ENCODE measurements around the gene DUS1L. TPM values are rescaled to one million over a fixed set of nuclear protein-coding genes. Genes with fewer than 3 reads are reported as not detected.

The DUS1L gene
- total RNA-seq, 2 donors from 2014 or later = 77.3 to 88.9 TPM

DNA sequence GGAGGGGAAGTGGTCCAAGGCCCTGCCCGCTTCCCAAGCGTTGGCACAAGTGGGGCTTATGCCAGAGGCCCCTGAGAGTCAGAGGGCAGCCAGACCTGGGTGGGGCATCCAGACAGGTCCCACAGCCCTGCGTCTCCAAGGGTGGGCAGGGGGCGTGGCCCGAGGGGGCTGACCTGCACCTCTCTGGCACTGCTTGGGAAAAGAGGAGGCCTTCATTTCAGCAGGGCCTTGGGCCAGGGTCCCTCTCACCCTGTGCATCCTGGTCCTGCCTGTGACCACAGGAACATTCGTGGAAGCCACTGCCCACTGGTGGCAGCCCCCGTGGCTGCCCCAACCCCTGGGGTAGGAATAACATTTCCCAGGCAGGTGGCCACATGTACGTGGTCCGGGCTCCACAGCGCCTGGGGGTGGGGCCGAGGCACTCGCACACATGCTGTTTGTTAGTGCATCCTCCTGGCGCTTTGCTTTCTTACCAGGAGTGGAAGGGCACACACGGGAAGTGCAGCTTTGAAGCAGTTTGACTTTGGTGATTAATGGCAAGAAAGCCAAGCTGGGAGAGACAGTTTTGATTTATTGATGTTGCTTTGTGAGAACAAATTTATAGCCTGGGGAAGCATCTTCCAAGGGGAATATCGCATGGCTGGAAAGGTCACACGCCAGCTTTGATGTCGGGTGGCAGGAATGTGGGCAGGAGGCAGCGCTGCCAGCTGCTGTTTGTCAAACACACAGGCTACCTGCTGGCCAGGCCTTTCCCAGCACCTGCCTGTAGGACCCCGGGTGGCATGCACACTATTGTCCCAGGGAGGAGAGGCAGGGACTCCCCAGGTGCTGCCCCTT is 47.2 kb downstream of the DUS1L start:
- TF ChIP-seq, protein P1, sequence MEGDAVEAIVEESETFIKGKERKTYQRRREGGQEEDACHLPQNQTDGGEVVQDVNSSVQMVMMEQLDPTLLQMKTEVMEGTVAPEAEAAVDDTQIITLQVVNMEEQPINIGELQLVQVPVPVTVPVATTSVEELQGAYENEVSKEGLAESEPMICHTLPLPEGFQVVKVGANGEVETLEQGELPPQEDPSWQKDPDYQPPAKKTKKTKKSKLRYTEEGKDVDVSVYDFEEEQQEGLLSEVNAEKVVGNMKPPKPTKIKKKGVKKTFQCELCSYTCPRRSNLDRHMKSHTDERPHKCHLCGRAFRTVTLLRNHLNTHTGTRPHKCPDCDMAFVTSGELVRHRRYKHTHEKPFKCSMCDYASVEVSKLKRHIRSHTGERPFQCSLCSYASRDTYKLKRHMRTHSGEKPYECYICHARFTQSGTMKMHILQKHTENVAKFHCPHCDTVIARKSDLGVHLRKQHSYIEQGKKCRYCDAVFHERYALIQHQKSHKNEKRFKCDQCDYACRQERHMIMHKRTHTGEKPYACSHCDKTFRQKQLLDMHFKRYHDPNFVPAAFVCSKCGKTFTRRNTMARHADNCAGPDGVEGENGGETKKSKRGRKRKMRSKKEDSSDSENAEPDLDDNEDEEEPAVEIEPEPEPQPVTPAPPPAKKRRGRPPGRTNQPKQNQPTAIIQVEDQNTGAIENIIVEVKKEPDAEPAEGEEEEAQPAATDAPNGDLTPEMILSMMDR (IDR thresholded peaks at IDR 0.05) = no peak
- Histone ChIP-seq H3K9me3 (no peaks in the 10 kb centered on the region), H3K4me3 (no peak overlapping the region), H3K27ac (no peak overlapping the region), H3K27me3 (replicated peaks; ENCODE audit: insufficient read depth) (no peaks in the 10 kb centered on the region), H3K4me1 (ENCODE audit: control insufficient read depth in 1 of 2, low read depth in 2 of 2) (peaks cover 10 to 19% of the 10 kb centered on the region in 2 donors), H3K36me3 (no peaks in the 10 kb centered on the region)
- DNase-seq (ENCODE audit: low spot score) (no peak), ATAC-seq (ENCODE audit: insufficient number of reproducible peaks, low FRiP score, low read depth) (no peak)

DNA sequence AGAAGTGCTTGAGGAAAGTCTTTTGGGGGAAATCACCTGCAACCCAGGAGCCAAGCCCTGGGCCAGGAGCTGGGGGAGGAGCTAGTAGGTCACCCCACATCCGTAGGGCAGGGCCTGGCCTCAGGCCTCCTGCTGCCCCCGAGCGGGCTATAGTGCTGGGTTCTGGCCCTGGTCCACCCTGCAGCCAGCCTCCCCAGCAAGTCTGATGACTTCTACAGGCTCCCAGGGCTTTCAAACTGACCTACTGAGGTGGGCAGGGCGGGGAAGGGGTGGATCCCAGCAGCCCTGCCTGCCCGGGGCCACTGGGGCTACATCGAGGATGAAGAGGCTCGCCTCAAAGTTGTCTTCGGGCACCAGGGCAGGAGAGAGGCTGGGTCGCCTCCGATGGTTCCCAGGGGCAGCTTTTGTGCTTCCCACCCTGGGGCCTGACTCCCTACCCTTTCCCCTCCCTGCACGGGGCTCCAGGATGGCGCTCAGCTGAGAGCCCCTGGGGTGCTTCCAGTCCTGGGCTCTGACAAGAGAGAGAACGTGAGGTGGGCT is 47.9 kb downstream of the DUS1L start:
- TF ChIP-seq, protein P1 (IDR thresholded peaks at IDR 0.05) = no peak
- H3K36me3 ChIP-seq = no peaks in the 10 kb centered on the region
- ATAC-seq (ENCODE audit: insufficient number of reproducible peaks, low FRiP score, low read depth) (no peak), DNase-seq (ENCODE audit: low spot score) (no peak)
- H3K4me1 ChIP-seq (ENCODE audit: control insufficient read depth in 1 of 2, low read depth in 2 of 2) = peaks cover 11 to 26% of the 10 kb centered on the region in 2 donors
- H3K9me3 ChIP-seq = no peaks in the 10 kb centered on the region
- no peak overlapping the region for H3K4me3 ChIP-seq
- no peaks in the 10 kb centered on the region for H3K27me3 ChIP-seq (replicated peaks; ENCODE audit: insufficient read depth)
- no peak overlapping the region for H3K27ac ChIP-seq

DNA sequence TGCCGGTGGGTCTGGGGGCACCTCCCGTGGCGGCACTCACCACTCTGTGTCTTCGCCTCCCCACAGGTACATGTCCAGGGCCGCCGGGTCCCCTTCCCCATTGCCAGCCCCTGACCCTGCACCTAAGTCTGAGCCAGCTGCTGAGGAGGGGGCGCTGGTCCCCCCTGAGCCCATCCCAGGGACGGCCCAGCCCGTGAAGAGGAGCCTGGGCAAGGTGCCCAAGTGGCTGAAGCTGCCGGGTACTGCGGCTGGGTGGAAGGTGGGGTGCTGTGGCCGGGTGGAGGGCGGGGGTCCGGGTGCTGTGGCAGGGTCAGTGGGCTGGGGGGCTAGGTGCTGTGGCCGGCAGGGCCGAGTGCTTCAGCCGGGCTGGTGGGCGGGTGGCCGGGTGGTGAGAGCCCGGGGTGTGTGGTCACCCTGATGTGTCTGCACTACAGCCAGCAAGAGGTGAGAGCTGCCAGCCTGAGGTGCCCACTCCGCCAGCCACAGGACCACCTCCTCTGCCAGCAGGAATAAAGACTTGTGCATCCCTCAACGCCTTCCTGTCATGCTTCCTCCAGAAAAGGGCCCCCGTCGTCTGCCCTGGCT is 48.6 kb downstream of the DUS1L start:
- DNase-seq (ENCODE audit: low spot score) = no peak
- H3K4me3 ChIP-seq = no peak overlapping the region
- TF ChIP-seq, protein P1 (IDR thresholded peaks at IDR 0.05) = no peak
- H3K9me3 ChIP-seq = no peaks in the 10 kb centered on the region
- H3K4me1 ChIP-seq (ENCODE audit: control insufficient read depth in 1 of 2, low read depth in 2 of 2) = peaks cover 10 to 27% of the 10 kb centered on the region in 2 donors
- ATAC-seq (ENCODE audit: insufficient number of reproducible peaks, low FRiP score, low read depth) = no peak
- no peaks in the 10 kb centered on the region for H3K27me3 ChIP-seq (replicated peaks; ENCODE audit: insufficient read depth)
- H3K27ac ChIP-seq = no peak overlapping the region
- H3K36me3 ChIP-seq = no peaks in the 10 kb centered on the region

DNA sequence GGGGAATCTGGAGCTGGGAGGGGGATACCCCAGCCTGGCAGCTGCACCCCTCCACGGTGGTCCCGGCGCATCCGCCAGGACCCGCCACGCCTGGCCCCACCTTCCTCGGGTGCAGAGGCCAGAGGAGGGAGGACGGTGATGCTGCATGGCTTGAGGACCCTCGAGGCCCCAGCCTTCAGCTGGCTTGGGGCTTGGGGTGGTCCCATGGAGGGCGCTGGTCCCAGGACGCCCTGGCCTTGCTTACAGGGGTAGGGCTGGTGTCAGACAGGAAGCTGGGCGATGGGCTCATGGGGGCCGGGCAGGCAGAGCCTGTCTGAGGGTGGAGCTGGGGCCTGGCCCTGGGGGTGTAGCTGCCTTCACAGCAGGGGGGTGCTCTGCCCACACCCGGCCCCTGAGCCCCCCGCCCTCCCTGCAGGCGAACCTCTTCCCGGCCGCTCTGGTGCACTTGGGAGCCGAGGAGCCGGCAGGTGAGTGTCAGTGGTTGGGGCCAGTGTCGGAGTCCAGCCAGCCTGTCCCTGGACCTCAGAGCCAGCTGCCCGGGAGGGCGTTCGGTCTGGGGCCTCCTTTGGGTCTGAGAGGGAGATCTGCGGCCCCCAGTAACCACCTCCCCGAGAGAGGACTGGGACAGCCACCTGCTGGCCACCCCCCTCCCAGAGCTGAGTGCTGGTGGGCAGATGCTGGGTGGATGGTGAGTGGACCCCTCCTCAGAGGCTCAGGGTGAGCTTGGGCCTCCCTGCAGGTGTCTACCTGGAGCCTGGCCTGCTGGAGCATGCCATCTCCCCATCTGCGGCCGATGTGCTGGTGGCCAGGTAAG is 49.3 kb downstream of the DUS1L start:
- Histone ChIP-seq H3K27ac (no peak overlapping the region), H3K9me3 (no peaks in the 10 kb centered on the region), H3K27me3 (replicated peaks; ENCODE audit: insufficient read depth) (no peaks in the 10 kb centered on the region), H3K4me1 (ENCODE audit: control insufficient read depth in 1 of 2, low read depth in 2 of 2) (peaks cover 3 to 20% of the 10 kb centered on the region in 2 donors), H3K4me3 (no peak overlapping the region), H3K36me3 (no peaks in the 10 kb centered on the region)
- ATAC-seq (ENCODE audit: insufficient number of reproducible peaks, low FRiP score, low read depth) = no peak
- TF ChIP-seq, protein P1 (IDR thresholded peaks at IDR 0.05) = no peak
- no peak for DNase-seq (ENCODE audit: low spot score)
